Keratinocyte (primary cell): Measurements from ENCODE around the gene LRRC7.

Source experiments
- EZH2 ChIP-seq: IDR thresholded peaks from one replicate; pipeline ENCODE4 v1.6.1; 2012; ENCODE audit warnings: inconsistent platforms, mild to moderate bottlenecking, low read length, moderate library complexity
- TF ChIP-seq, protein P1 (sequence below), 3 experiments: IDR thresholded peaks in 1 of 3; conservative IDR thresholded peaks in 1 of 3; optimal IDR thresholded peaks in 1 of 3; 2 replicates in 2 of 3; 3 replicates in 1 of 3; pipeline versions ENCODE3 to v1.5.1; 2011; ENCODE audit warnings: low read length in 3 of 3, mild to moderate bottlenecking in 3 of 3, moderate library complexity in 2 of 3, control low read depth in 1 of 3, inconsistent platforms in 1 of 3; ENCODE audit not compliant: insufficient read depth in 2 of 3; ENCODE audit errors: extremely low read depth in 1 of 3

DNA sequence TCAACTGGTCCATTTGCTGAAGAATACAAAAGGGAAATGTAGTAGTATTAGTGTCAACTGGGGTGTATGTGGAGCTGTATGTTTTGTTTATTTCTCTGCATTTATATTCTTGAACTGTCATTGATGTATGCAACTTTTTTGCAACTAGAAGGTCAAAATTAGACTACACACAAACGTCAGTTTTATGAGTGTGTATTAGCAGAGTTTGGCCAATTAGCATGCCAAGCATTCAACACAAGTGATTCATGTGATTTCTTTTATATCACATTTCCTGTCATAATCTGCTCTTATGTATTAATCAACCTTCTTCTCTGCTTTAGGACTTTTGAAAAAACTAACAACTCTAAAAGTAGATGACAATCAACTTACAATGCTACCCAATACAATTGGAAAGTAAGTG, 426.5 kb downstream of the LRRC7 start:
- no peak for TF ChIP-seq EZH2
- TF ChIP-seq, protein P1, sequence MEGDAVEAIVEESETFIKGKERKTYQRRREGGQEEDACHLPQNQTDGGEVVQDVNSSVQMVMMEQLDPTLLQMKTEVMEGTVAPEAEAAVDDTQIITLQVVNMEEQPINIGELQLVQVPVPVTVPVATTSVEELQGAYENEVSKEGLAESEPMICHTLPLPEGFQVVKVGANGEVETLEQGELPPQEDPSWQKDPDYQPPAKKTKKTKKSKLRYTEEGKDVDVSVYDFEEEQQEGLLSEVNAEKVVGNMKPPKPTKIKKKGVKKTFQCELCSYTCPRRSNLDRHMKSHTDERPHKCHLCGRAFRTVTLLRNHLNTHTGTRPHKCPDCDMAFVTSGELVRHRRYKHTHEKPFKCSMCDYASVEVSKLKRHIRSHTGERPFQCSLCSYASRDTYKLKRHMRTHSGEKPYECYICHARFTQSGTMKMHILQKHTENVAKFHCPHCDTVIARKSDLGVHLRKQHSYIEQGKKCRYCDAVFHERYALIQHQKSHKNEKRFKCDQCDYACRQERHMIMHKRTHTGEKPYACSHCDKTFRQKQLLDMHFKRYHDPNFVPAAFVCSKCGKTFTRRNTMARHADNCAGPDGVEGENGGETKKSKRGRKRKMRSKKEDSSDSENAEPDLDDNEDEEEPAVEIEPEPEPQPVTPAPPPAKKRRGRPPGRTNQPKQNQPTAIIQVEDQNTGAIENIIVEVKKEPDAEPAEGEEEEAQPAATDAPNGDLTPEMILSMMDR (optimal IDR thresholded peaks at IDR 0.05 in 1 of 3, IDR thresholded peaks at IDR 0.05 in 1 of 3, conservative IDR thresholded peaks at IDR 0.05 in 1 of 3; ENCODE audit: extremely low read depth in 1 of 3, insufficient read depth in 2 of 3, low read length in 3 of 3): no peak
